Hippocampal formation (tissue), 2 donors: ENCODE measurements around the gene GIPC2.
A peak's percentile ranks its signal among the peaks of the same experiment; 100 is the strongest.
"Not testable (repeated sequence)": the region's sequence is repeated elsewhere in the genome, so short reads cannot be mapped to it uniquely, and the experiment has no call there.

Experiments used
- DNase-seq, 2 donors: peaks; one replicate each; lab custom pipeline; 2025; lab: John Stamatoyannopoulos, UW

The GIPC2 gene

GRCh38 chr1:78045926-78046778 lies at the start of gene GIPC2:
TSS of gene GIPC2 (plus strand) at chr1:78045966. CDS start at chr1:78046095, 129 bp downstream.
- DNase-seq = no peak

- no peak for DNase-seq
These were observed 49.0 kb upstream of the GIPC2 start for GRCh38 chr1:77996734-77997133.

- DNase-seq = not testable (repeated sequence)
These were observed 45.2 kb upstream of the GIPC2 start for GRCh38 chr1:78000536-78000935.

- DNase-seq = no peak
These were observed 42.6 kb upstream of the GIPC2 start for GRCh38 chr1:78003070-78003746.

GRCh38 chr1:78003882-78004718 lies 41.7 kb upstream of the GIPC2 start:
- DNase-seq = peak; percentile 6 to 79

- peak; percentile 45 to 99 for DNase-seq
These were observed 40.9 kb upstream of the GIPC2 start, which contains the start of gene DNAJB4 for GRCh38 chr1:78004719-78005447. TSS of gene DNAJB4 (plus strand) at chr1:78004939. CDS start at chr1:78005111, 172 bp downstream.

GRCh38 chr1:78005448-78005722 lies 40.4 kb upstream of the GIPC2 start:
- no peak for DNase-seq

GRCh38 chr1:78005755-78006154 lies 40.0 kb upstream of the GIPC2 start:
- DNase-seq = peak in 1 of 2 donors; percentile 50

- DNase-seq = no peak
These were observed 39.2 kb upstream of the GIPC2 start for GRCh38 chr1:78006521-78006920.

GRCh38 chr1:78007677-78008341 lies 38.0 kb upstream of the GIPC2 start:
- no peak for DNase-seq

GRCh38 chr1:78009276-78009675 lies 36.5 kb upstream of the GIPC2 start:
- no peak for DNase-seq

- no peak for DNase-seq
These were observed 35.9 kb upstream of the GIPC2 start for GRCh38 chr1:78009836-78010235.

GRCh38 chr1:78011050-78011449 lies 34.7 kb upstream of the GIPC2 start:
- DNase-seq = no peak

GRCh38 chr1:78015148-78015547 lies 30.6 kb upstream of the GIPC2 start:
- no peak for DNase-seq

- no peak for DNase-seq
These were observed 26.7 kb upstream of the GIPC2 start for GRCh38 chr1:78019024-78019423.

GRCh38 chr1:78021134-78021533 lies 24.6 kb upstream of the GIPC2 start:
- DNase-seq = not testable (repeated sequence)

- DNase-seq = no peak
These were observed 16.0 kb upstream of the GIPC2 start for GRCh38 chr1:78029793-78030192.

- DNase-seq = no peak
These were observed 12.6 kb upstream of the GIPC2 start for GRCh38 chr1:78032996-78033796.

GRCh38 chr1:78033797-78034172 lies 12.0 kb upstream of the GIPC2 start:
- DNase-seq = no peak

- DNase-seq = no peak
These were observed 10.6 kb upstream of the GIPC2 start for GRCh38 chr1:78035121-78035520.
